ENCODE results near the gene AIPL1. TPM values are rescaled to one million over a fixed set of nuclear protein-coding genes. Genes with fewer than 3 reads are reported as not detected.

Gene AIPL1
- total RNA-seq, 1 experiment from 2014 or later, result 0.46 TPM

DNA sequence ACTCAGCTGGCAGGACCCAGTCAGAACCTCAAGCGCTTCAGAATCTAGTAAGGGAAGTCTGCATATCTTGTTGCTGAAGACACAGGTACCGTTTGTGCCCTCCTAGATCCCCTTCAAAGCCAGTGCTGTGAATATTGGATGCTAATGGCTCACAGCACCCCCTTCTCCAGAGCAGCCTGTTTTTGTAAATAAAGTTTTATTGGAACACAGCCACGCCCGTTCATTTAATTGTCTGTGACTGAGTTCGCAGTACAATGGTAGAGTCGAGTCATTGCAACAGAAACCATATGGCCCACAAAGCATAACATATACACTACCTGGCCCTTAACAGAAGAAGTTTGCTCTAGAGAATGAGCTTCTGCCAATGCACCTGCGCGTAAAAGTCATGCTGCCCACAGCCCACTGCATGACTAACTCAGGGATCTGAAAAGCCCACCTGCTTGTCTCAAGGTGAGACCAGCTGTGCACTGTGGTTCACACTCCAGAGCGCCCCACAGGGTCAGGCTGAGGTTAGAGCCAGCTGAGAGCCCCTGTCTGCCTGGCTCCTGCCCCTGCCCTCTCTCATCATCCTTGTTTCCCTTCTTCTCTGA is 48.8 kb downstream of the AIPL1 start (continued):
- TF ChIP-seq, protein P1, sequence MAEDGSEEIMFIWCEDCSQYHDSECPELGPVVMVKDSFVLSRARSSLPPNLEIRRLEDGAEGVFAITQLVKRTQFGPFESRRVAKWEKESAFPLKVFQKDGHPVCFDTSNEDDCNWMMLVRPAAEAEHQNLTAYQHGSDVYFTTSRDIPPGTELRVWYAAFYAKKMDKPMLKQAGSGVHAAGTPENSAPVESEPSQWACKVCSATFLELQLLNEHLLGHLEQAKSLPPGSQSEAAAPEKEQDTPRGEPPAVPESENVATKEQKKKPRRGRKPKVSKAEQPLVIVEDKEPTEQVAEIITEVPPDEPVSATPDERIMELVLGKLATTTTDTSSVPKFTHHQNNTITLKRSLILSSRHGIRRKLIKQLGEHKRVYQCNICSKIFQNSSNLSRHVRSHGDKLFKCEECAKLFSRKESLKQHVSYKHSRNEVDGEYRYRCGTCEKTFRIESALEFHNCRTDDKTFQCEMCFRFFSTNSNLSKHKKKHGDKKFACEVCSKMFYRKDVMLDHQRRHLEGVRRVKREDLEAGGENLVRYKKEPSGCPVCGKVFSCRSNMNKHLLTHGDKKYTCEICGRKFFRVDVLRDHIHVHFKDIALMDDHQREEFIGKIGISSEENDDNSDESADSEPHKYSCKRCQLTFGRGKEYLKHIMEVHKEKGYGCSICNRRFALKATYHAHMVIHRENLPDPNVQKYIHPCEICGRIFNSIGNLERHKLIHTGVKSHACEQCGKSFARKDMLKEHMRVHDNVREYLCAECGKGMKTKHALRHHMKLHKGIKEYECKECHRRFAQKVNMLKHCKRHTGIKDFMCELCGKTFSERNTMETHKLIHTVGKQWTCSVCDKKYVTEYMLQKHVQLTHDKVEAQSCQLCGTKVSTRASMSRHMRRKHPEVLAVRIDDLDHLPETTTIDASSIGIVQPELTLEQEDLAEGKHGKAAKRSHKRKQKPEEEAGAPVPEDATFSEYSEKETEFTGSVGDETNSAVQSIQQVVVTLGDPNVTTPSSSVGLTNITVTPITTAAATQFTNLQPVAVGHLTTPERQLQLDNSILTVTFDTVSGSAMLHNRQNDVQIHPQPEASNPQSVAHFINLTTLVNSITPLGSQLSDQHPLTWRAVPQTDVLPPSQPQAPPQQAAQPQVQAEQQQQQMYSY (CRISPR knock-in tag; IDR thresholded peaks at IDR 0.05), result no peak
- TF ChIP-seq USF1 (CRISPR knock-in tag; IDR thresholded peaks at IDR 0.05) (no peak), TCF7 (CRISPR knock-in tag; IDR thresholded peaks at IDR 0.05; ENCODE audit: low read depth) (no peak), ATF6 (CRISPR knock-in tag; IDR thresholded peaks at IDR 0.05) (no peak), SOX15 (CRISPR knock-in tag; IDR thresholded peaks at IDR 0.05) (no peak), HMGA2 (CRISPR knock-in tag; IDR thresholded peaks at IDR 0.05) (no peak), TP53 (CRISPR knock-in tag; IDR thresholded peaks at IDR 0.05) (no peak), ZNF121 (CRISPR knock-in tag; IDR thresholded peaks at IDR 0.05) (no peak), NR2C2 (CRISPR knock-in tag; IDR thresholded peaks at IDR 0.05) (no peak), ZNF232 (CRISPR knock-in tag; IDR thresholded peaks at IDR 0.05) (no peak)
- TF ChIP-seq, protein P2, sequence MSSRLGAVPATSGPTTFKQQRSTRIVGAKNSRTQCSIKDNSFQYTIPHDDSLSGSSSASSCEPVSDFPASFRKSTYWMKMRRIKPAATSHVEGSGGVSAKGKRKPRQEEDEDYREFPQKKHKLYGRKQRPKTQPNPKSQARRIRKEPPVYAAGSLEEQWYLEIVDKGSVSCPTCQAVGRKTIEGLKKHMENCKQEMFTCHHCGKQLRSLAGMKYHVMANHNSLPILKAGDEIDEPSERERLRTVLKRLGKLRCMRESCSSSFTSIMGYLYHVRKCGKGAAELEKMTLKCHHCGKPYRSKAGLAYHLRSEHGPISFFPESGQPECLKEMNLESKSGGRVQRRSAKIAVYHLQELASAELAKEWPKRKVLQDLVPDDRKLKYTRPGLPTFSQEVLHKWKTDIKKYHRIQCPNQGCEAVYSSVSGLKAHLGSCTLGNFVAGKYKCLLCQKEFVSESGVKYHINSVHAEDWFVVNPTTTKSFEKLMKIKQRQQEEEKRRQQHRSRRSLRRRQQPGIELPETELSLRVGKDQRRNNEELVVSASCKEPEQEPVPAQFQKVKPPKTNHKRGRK (CRISPR knock-in tag; IDR thresholded peaks at IDR 0.05; ENCODE audit: borderline replicate concordance), result no peak

DNA sequence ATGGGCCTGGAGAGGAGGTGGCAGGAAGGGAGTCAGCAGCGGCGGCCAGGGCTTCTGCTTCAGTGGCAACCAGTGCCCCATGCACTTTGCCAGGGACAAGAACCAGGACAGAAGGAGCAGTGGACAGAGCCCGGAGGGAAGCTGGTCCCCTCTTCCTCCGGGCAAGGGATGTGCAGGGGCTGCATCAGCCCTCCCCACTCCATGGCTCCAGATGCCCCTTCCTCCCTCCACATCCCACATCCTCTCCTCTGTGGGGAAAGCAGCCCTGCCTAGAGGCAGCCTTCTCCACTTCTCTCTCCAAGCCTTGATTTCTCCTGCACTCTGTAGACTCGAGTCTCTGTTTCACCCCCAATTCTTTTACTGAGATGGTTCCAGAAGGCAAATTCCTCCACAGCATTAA is 50.4 kb downstream of the AIPL1 start:
- ChIA-PET CTCF (no interaction called here), POLR2A (no interaction called here)
- H3K27ac Mint-ChIP-seq, result no peak overlapping the region
- TF ChIP-seq E2F5 (CRISPR knock-in tag; IDR thresholded peaks at IDR 0.05) (no peak), JAZF1 (CRISPR knock-in tag; IDR thresholded peaks at IDR 0.05) (no peak), ESRRA (CRISPR knock-in tag; IDR thresholded peaks at IDR 0.05; ENCODE audit: borderline replicate concordance) (no peak), ATF1 (CRISPR knock-in tag; IDR thresholded peaks at IDR 0.05) (no peak)
- TF ChIP-seq, protein P3, sequence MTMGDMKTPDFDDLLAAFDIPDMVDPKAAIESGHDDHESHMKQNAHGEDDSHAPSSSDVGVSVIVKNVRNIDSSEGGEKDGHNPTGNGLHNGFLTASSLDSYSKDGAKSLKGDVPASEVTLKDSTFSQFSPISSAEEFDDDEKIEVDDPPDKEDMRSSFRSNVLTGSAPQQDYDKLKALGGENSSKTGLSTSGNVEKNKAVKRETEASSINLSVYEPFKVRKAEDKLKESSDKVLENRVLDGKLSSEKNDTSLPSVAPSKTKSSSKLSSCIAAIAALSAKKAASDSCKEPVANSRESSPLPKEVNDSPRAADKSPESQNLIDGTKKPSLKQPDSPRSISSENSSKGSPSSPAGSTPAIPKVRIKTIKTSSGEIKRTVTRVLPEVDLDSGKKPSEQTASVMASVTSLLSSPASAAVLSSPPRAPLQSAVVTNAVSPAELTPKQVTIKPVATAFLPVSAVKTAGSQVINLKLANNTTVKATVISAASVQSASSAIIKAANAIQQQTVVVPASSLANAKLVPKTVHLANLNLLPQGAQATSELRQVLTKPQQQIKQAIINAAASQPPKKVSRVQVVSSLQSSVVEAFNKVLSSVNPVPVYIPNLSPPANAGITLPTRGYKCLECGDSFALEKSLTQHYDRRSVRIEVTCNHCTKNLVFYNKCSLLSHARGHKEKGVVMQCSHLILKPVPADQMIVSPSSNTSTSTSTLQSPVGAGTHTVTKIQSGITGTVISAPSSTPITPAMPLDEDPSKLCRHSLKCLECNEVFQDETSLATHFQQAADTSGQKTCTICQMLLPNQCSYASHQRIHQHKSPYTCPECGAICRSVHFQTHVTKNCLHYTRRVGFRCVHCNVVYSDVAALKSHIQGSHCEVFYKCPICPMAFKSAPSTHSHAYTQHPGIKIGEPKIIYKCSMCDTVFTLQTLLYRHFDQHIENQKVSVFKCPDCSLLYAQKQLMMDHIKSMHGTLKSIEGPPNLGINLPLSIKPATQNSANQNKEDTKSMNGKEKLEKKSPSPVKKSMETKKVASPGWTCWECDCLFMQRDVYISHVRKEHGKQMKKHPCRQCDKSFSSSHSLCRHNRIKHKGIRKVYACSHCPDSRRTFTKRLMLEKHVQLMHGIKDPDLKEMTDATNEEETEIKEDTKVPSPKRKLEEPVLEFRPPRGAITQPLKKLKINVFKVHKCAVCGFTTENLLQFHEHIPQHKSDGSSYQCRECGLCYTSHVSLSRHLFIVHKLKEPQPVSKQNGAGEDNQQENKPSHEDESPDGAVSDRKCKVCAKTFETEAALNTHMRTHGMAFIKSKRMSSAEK (CRISPR knock-in tag; IDR thresholded peaks at IDR 0.05; ENCODE audit: borderline replicate concordance), result no peak
- H3K9me3 Mint-ChIP-seq, result peaks cover 18% of the 10 kb centered on the region
- H3K4me3 Mint-ChIP-seq, result no peak overlapping the region
- no peak for ATAC-seq
- no peaks in the 10 kb centered on the region for H3K4me1 Mint-ChIP-seq
- H3K27me3 Mint-ChIP-seq (ENCODE audit: low read depth), result peaks cover 4% of the 10 kb centered on the region; the same call in 1 of the 2 replicates
- no peak for DNase-seq (ENCODE audit: low spot score)
- H3K36me3 Mint-ChIP-seq, result no peaks in the 10 kb centered on the region

Data from WTC11 (cell line).